ENCODE data around the gene TBC1D21. TPM values are rescaled to one million over a fixed set of nuclear protein-coding genes. Genes with fewer than 3 reads are reported as not detected.

Gene TBC1D21
- polyA plus RNA-seq, 3 donors = not detected

GRCh38 chr15:73839699-73840377 is 33.5 kb upstream of the TBC1D21 start:
- H3K36me3 Mint-ChIP-seq = no peaks in the 10 kb centered on the region
- Histone ChIP-seq H3K9me3 (replicated peaks in 1 of 2; ENCODE audit: control insufficient read depth in 1 of 2, insufficient read depth in 1 of 2, low read length in 2 of 2) (no peaks in the 10 kb centered on the region), H3K27me3 (ENCODE audit: control insufficient read depth in 2 of 2, insufficient read depth in 2 of 2, low read length in 2 of 2) (peaks cover 0 to 3% of the 10 kb centered on the region in 2 donors), H4K20me1 (ENCODE audit: insufficient read depth, low read length) (no peaks in the 10 kb centered on the region), H2AFZ (ENCODE audit: insufficient read depth, low read depth, low read length, poor library complexity, severe bottlenecking) (no peak overlapping the region), H3K4me1 (ENCODE audit: control insufficient read depth in 1 of 2, insufficient read depth in 2 of 2, low read length in 2 of 2) (no peaks in the 10 kb centered on the region), H3K4me3 (replicated peaks in 1 of 3; ENCODE audit: low read depth in 2 of 3, low read length in 3 of 3) (no peak overlapping the region), H3K79me2 (ENCODE audit: insufficient read depth, low read length) (no peaks in the 10 kb centered on the region), H3K9ac (ENCODE audit: insufficient read depth, low read length, poor library complexity, severe bottlenecking) (no peak overlapping the region), H3K27ac (ENCODE audit: low read depth in 1 of 2, low read length in 2 of 2) (no peak overlapping the region), H3K36me3 (replicated peaks in 1 of 2; ENCODE audit: control insufficient read depth in 1 of 2, insufficient read depth in 2 of 2, low read length in 2 of 2) (no peaks in the 10 kb centered on the region), H3K4me2 (replicated peaks; ENCODE audit: extremely low read depth, low read length, poor library complexity, severe bottlenecking) (no peak overlapping the region)
- no peaks in the 10 kb centered on the region for H3K4me1 Mint-ChIP-seq
- DNase-seq = no peak
- WGBS (ENCODE audit: insufficient coverage) = 86% methylated on average over 3 of the region's 8 CpGs
- intact Hi-C loops (cut with micrococcal nuclease) = no loop called here
- H3K27ac Mint-ChIP-seq = no peak overlapping the region
- H3K4me3 Mint-ChIP-seq = no peak overlapping the region
- H3K27me3 Mint-ChIP-seq (ENCODE audit: low read depth in 3 of 3) = peaks cover 12 to 27% (median 15%) of the 10 kb centered on the region in 3 donors
- H3K9me3 Mint-ChIP-seq = peaks cover 0 to 4% (median 2%) of the 10 kb centered on the region in 7 donors
- no peak for TF ChIP-seq CTCF (IDR thresholded peaks at IDR 0.05)

- H3K27me3 ChIP-seq (ENCODE audit: control insufficient read depth in 2 of 2, insufficient read depth in 2 of 2, low read length in 2 of 2) = peaks cover 0 to 3% of the 10 kb centered on the region in 2 donors
- no peaks in the 10 kb centered on the region for H3K36me3 ChIP-seq (replicated peaks in 1 of 2; ENCODE audit: control insufficient read depth in 1 of 2, insufficient read depth in 2 of 2, low read length in 2 of 2)
- H3K9ac ChIP-seq (ENCODE audit: insufficient read depth, low read length, poor library complexity, severe bottlenecking) = no peak overlapping the region
- Mint-ChIP-seq H3K4me1 (no peaks in the 10 kb centered on the region), H3K27me3 (ENCODE audit: low read depth in 3 of 3) (peaks cover 8 to 25% (median 14%) of the 10 kb centered on the region in 3 donors), H3K4me3 (no peak overlapping the region), H3K9me3 (peaks cover 0 to 3% (median 2%) of the 10 kb centered on the region in 7 donors), H3K27ac (no peak overlapping the region), H3K36me3 (no peaks in the 10 kb centered on the region)
- TF ChIP-seq CTCF (IDR thresholded peaks at IDR 0.05) = no peak
- no peaks in the 10 kb centered on the region for H3K79me2 ChIP-seq (ENCODE audit: insufficient read depth, low read length)
- H3K4me1 ChIP-seq (ENCODE audit: control insufficient read depth in 1 of 2, insufficient read depth in 2 of 2, low read length in 2 of 2) = no peaks in the 10 kb centered on the region
- H3K4me2 ChIP-seq (replicated peaks; ENCODE audit: extremely low read depth, low read length, poor library complexity, severe bottlenecking) = no peak overlapping the region
- no peak overlapping the region for H2AFZ ChIP-seq (ENCODE audit: insufficient read depth, low read depth, low read length, poor library complexity, severe bottlenecking)
- no peak for DNase-seq
- intact Hi-C loops (cut with micrococcal nuclease) = no loop called here
- no peak overlapping the region for H3K4me3 ChIP-seq (replicated peaks in 1 of 3; ENCODE audit: low read depth in 2 of 3, low read length in 3 of 3)
- 78% methylated on average over 6 of the region's 8 CpGs for WGBS (ENCODE audit: insufficient coverage)
- no peak overlapping the region for H3K27ac ChIP-seq (ENCODE audit: low read depth in 1 of 2, low read length in 2 of 2)
- no peaks in the 10 kb centered on the region for H4K20me1 ChIP-seq (ENCODE audit: insufficient read depth, low read length)
- H3K9me3 ChIP-seq (replicated peaks in 1 of 2; ENCODE audit: control insufficient read depth in 1 of 2, insufficient read depth in 1 of 2, low read length in 2 of 2) = no peaks in the 10 kb centered on the region
Observed at GRCh38 chr15:73840771-73841170, 32.6 kb upstream of the TBC1D21 start.
